CD14-positive monocyte (primary cell): ENCODE results near the gene UGT1A9. TPM values are rescaled to one million over a fixed set of nuclear protein-coding genes. Genes with fewer than 3 reads are reported as not detected.

Experiments used
- DNase-seq, 3 donors: peaks; one replicate each; pipeline ENCODE4 v3.0.0-alpha.2; 2011 to 2022
- H2AFZ ChIP-seq: 2 replicates; pipeline ENCODE4 v1.6.0; 2012; ENCODE audit warnings: mild to moderate bottlenecking, low read depth, low read length, inconsistent platforms; ENCODE audit not compliant: insufficient read depth, poor library complexity, severe bottlenecking
- H3K27ac ChIP-seq, 2 donors: 1 replicate in 1 of 2; 2 replicates in 1 of 2; pipeline ENCODE4 v1.5.1; 2012 to 2013; ENCODE audit warnings: low read length in 2 of 2, control low read depth in 1 of 2, inconsistent platforms in 1 of 2, low read depth in 1 of 2, mild to moderate bottlenecking in 1 of 2
- H3K27me3 ChIP-seq, 2 donors: one replicate each; pipeline versions ENCODE4 v1.6.0 to v1.6.1; 2011 to 2013; ENCODE audit warnings: low read length in 2 of 2; ENCODE audit not compliant: control insufficient read depth in 2 of 2, insufficient read depth in 2 of 2
- H3K36me3 ChIP-seq, 2 donors: replicated peaks in 1 of 2; 1 replicate in 1 of 2; 2 replicates in 1 of 2; pipeline versions ENCODE4 v1.5.1 to v1.6.1; 2012 to 2013; ENCODE audit warnings: low read length in 2 of 2, control low read depth in 1 of 2, inconsistent platforms in 1 of 2, mild to moderate bottlenecking in 1 of 2; ENCODE audit not compliant: insufficient read depth in 2 of 2, control insufficient read depth in 1 of 2
- H3K4me1 ChIP-seq, 2 donors: 1 replicate in 1 of 2; 2 replicates in 1 of 2; pipeline versions ENCODE4 v1.5.1 to v1.6.1; 2012 to 2013; ENCODE audit warnings: low read length in 2 of 2, control low read depth in 1 of 2, inconsistent platforms in 1 of 2, mild to moderate bottlenecking in 1 of 2, moderate library complexity in 1 of 2; ENCODE audit not compliant: insufficient read depth in 2 of 2, control insufficient read depth in 1 of 2
- H3K4me2 ChIP-seq: replicated peaks from 2 replicates; pipeline ENCODE3; 2012; ENCODE audit warnings: low read length, moderate library complexity, mild to moderate bottlenecking; ENCODE audit not compliant: poor library complexity, severe bottlenecking; ENCODE audit errors: extremely low read depth
- H3K4me3 ChIP-seq, 3 experiments: fragments of 200-600 bp in 1 of 3; sonication (generic) in 1 of 3; replicated peaks in 1 of 3; 1 replicate in 2 of 3; 2 replicates in 1 of 3; pipeline ENCODE4 v1.5.1; 2011 to 2013; ENCODE audit warnings: low read length in 3 of 3, mild to moderate bottlenecking in 3 of 3, control low read depth in 2 of 3, low read depth in 2 of 3, inconsistent platforms in 1 of 3, moderate library complexity in 1 of 3
- H3K79me2 ChIP-seq: 2 replicates; pipeline ENCODE4 v1.6.0; 2012; ENCODE audit warnings: mild to moderate bottlenecking, control low read depth, inconsistent platforms, low read length, moderate library complexity; ENCODE audit not compliant: insufficient read depth
- H3K9ac ChIP-seq: 2 replicates; pipeline ENCODE4 v1.6.0; 2017; ENCODE audit warnings: low read length, mild to moderate bottlenecking; ENCODE audit not compliant: insufficient read depth, poor library complexity, severe bottlenecking
- H3K9me3 ChIP-seq, 2 donors: replicated peaks in 1 of 2; 1 replicate in 1 of 2; 2 replicates in 1 of 2; pipeline versions ENCODE4 v1.5.1 to v1.6.1; 2012 to 2013; ENCODE audit warnings: low read length in 2 of 2, control low read depth in 1 of 2; ENCODE audit not compliant: control insufficient read depth in 1 of 2, insufficient read depth in 1 of 2
- H4K20me1 ChIP-seq: 2 replicates; pipeline ENCODE4 v1.6.0; 2012; ENCODE audit warnings: mild to moderate bottlenecking, low read length, control low read depth, moderate library complexity; ENCODE audit not compliant: insufficient read depth
- H3K27ac Mint-ChIP-seq, 7 donors: one replicate each; pipeline ENCODE4 v1.8.0; 2020; ENCODE audit warnings: mild to moderate bottlenecking in 7 of 7, mixed read lengths in 7 of 7, moderate library complexity in 6 of 7, inconsistent platforms in 2 of 7
- H3K27me3 Mint-ChIP-seq, 3 donors: one replicate each; pipeline ENCODE4 v1.8.0; 2021 to 2022; ENCODE audit warnings: low read depth in 3 of 3, mild to moderate bottlenecking in 3 of 3, mixed read lengths in 3 of 3, moderate library complexity in 3 of 3, inconsistent platforms in 1 of 3
- H3K36me3 Mint-ChIP-seq, 2 donors: one replicate each; pipeline ENCODE4 v1.8.0; 2020; ENCODE audit warnings: mixed read lengths in 2 of 2, inconsistent platforms in 1 of 2, mild to moderate bottlenecking in 1 of 2
- H3K4me1 Mint-ChIP-seq: one replicate; pipeline ENCODE4 v1.8.0; 2020; ENCODE audit warnings: mild to moderate bottlenecking, mixed read lengths
- H3K4me3 Mint-ChIP-seq, 2 donors: one replicate each; pipeline ENCODE4 v1.8.0; 2020; ENCODE audit warnings: mild to moderate bottlenecking in 2 of 2, mixed read lengths in 2 of 2, moderate library complexity in 1 of 2
- H3K9me3 Mint-ChIP-seq, 7 donors: one replicate each; pipeline ENCODE4 v1.8.0; 2020 to 2022; ENCODE audit warnings: mixed read lengths in 7 of 7, mild to moderate bottlenecking in 6 of 7, moderate library complexity in 6 of 7, inconsistent platforms in 2 of 7
- WGBS: methylation state at CpG from one replicate; pipeline ENCODE4 v1.1.5; 2013; ENCODE audit warnings: missing lambda C conversion rate; ENCODE audit not compliant: insufficient coverage; 5-methylcytosine and 5-hydroxymethylcytosine counted together
- intact Hi-C, 2 donors: fragments of 100-400 bp; cut with micrococcal nuclease; formaldehyde crosslinking; loops; one replicate each; pipeline versions ENCODE4 v1.15.0 to v1.15.1; 2023
- polyA plus RNA-seq, 3 donors: library from polyadenylated mRNA; depleted of rRNA in 1 of 3; unstranded in 2 of 3; stranded (reverse) in 1 of 3; fragments of 300-500 nt in 2 of 3; fragments of >200 nt in 1 of 3; fragmentation: Illumina TruSeq in 2 of 3; gene quantifications; 1 replicate in 2 of 3; 2 replicates in 1 of 3; pipeline ENCODE4 v1.2.3, GENCODE V29; 2012 to 2021
- TF ChIP-seq, protein P1 (sequence below): fragments of 200-600 bp; IDR thresholded peaks from one replicate; pipeline ENCODE4 v1.8.0; 2022; ENCODE audit warnings: antibody characterized with exemption, mild to moderate bottlenecking

Gene UGT1A9
- polyA plus RNA-seq, 3 donors: not detected

DNA sequence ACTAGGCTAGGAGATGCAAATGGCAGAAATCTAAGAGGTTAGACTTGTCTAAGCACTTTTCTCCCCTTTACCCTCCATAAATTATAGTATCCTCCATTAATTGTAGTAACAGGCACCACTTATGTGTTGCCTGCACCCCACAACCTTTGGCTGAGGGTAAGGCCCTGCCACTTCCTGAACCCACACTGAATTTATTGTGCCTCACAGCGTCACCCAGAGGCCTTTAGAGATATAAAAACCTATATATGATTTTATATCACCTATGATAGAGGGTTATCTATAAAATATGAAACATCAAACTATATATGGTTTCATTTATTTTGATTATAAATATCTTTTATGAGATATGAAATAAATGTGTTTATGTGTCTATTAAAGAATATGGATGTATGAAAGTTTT, 2.6 kb downstream of the UGT1A9 start:
- Histone ChIP-seq H3K4me1 (no peaks in the 10 kb centered on the region), H2AFZ (no peak overlapping the region), H3K27me3 (no peaks in the 10 kb centered on the region), H3K79me2 (no peaks in the 10 kb centered on the region), H4K20me1 (no peaks in the 10 kb centered on the region), H3K4me3 (no peak overlapping the region), H3K36me3 (no peaks in the 10 kb centered on the region), H3K27ac (no peak overlapping the region), H3K9ac (no peak overlapping the region), H3K9me3 (no peaks in the 10 kb centered on the region), H3K4me2 (no peak overlapping the region)
- intact Hi-C loops: no loop called here
- Mint-ChIP-seq H3K4me1 (no peaks in the 10 kb centered on the region), H3K9me3 (peaks cover 0 to 2% (median 0%) of the 10 kb centered on the region in 7 donors), H3K27me3 (no peaks in the 10 kb centered on the region), H3K36me3 (no peaks in the 10 kb centered on the region), H3K4me3 (no peak overlapping the region), H3K27ac (no peak overlapping the region)
- TF ChIP-seq, protein P1, sequence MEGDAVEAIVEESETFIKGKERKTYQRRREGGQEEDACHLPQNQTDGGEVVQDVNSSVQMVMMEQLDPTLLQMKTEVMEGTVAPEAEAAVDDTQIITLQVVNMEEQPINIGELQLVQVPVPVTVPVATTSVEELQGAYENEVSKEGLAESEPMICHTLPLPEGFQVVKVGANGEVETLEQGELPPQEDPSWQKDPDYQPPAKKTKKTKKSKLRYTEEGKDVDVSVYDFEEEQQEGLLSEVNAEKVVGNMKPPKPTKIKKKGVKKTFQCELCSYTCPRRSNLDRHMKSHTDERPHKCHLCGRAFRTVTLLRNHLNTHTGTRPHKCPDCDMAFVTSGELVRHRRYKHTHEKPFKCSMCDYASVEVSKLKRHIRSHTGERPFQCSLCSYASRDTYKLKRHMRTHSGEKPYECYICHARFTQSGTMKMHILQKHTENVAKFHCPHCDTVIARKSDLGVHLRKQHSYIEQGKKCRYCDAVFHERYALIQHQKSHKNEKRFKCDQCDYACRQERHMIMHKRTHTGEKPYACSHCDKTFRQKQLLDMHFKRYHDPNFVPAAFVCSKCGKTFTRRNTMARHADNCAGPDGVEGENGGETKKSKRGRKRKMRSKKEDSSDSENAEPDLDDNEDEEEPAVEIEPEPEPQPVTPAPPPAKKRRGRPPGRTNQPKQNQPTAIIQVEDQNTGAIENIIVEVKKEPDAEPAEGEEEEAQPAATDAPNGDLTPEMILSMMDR: no peak
- DNase-seq: no peak
- WGBS: no CpG with 5 or more reads among the region's 1 CpG

DNA sequence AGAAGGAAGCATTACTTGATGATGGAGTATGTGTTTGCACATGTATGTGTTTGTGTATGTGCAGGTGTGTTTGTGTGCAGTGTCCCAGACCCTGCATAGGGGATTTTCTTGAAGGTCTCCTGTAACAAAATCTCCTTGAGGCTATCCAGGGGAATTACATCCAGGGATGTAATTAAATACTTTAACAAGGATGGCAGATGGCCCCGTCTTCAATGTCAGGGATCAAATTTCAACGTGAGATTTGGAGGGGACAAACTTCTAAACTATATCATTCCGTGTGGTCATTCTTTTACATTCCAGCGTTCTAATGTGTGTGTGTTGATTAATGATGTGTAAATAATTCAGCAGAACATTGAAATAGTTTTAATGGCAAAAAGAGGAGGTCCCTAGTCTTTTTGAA, 3.3 kb downstream of the UGT1A9 start:
- TF ChIP-seq, protein P1: no peak
- Histone ChIP-seq H3K27me3 (no peaks in the 10 kb centered on the region), H3K4me2 (no peak overlapping the region), H3K79me2 (no peaks in the 10 kb centered on the region), H3K9me3 (no peaks in the 10 kb centered on the region), H3K4me1 (no peaks in the 10 kb centered on the region), H3K4me3 (no peak overlapping the region), H3K9ac (no peak overlapping the region), H3K27ac (no peak overlapping the region), H3K36me3 (no peaks in the 10 kb centered on the region), H4K20me1 (no peaks in the 10 kb centered on the region), H2AFZ (no peak overlapping the region)
- intact Hi-C loops: no loop called here
- H3K27me3 Mint-ChIP-seq: no peaks in the 10 kb centered on the region
- no CpG with 5 or more reads among the region's 4 CpGs for WGBS
- H3K27ac Mint-ChIP-seq: no peak overlapping the region
- H3K4me1 Mint-ChIP-seq: no peaks in the 10 kb centered on the region
- H3K9me3 Mint-ChIP-seq: peaks cover 0 to 2% (median 0%) of the 10 kb centered on the region in 7 donors
- H3K4me3 Mint-ChIP-seq: no peak overlapping the region
- no peak for DNase-seq
- H3K36me3 Mint-ChIP-seq: no peaks in the 10 kb centered on the region
